Spinal cord (tissue), 10 donors: ENCODE measurements around the gene COP1. TPM values are rescaled to one million over a fixed set of nuclear protein-coding genes. Genes with fewer than 3 reads are reported as not detected.
A peak's percentile ranks its signal among the peaks of the same experiment; 100 is the strongest.
"Not testable (repeated sequence)": the region's sequence is repeated elsewhere in the genome, so short reads cannot be mapped to it uniquely, and the experiment has no call there.

Source experiments
- DNase-seq, 6 donors: peaks; one replicate each; pipeline versions ENCODE4 v3.0.0 to v3.0.0-alpha.2; 2013 to 2015; ENCODE audit warnings: low spot score in 6 of 6, low read depth in 4 of 6
- H3K27ac ChIP-seq: one replicate; pipeline ENCODE4 v1.5.1; 2013; ENCODE audit warnings: low read depth, low read length, control low read depth
- H3K27me3 ChIP-seq: one replicate; pipeline ENCODE4 v1.6.1; 2013; ENCODE audit warnings: low read length; ENCODE audit not compliant: control insufficient read depth, insufficient read depth
- H3K36me3 ChIP-seq: one replicate; pipeline ENCODE4 v1.6.1; 2013; ENCODE audit warnings: low read length; ENCODE audit not compliant: control insufficient read depth, insufficient read depth
- H3K4me1 ChIP-seq: one replicate; pipeline ENCODE4 v1.6.1; 2013; ENCODE audit warnings: low read length; ENCODE audit not compliant: control insufficient read depth, insufficient read depth
- H3K4me3 ChIP-seq: one replicate; pipeline ENCODE4 v1.5.1; 2013; ENCODE audit warnings: low read depth, low read length, control low read depth
- H3K9me3 ChIP-seq: one replicate; pipeline ENCODE4 v1.6.1; 2013; ENCODE audit warnings: low read length; ENCODE audit not compliant: control insufficient read depth, insufficient read depth
- WGBS: methylation state at CpG from one replicate; pipeline ENCODE4 v1.1.5; 2013; ENCODE audit warnings: missing lambda C conversion rate; ENCODE audit not compliant: insufficient coverage; 5-methylcytosine and 5-hydroxymethylcytosine counted together
- polyA plus RNA-seq, 2 donors: library from polyadenylated mRNA; unstranded; fragments of 120-200 nt; gene quantifications; one replicate each; pipeline ENCODE4 v1.2.1, GENCODE V29; 2013; ENCODE audit not compliant: insufficient read length in 2 of 2
- total RNA-seq, 2 donors: library from RNA; depleted of rRNA in 1 of 2; stranded (reverse); fragments of 120-200 nt in 1 of 2; fragments of >200 nt in 1 of 2; gene quantifications; one replicate each; pipeline versions ENCODE4 v1.2.3 to v1.2.4, GENCODE V29; 2013 to 2014
- donor health status: healthy.

COP1 gene
- total and polyA plus RNA-seq, 4 donors: 51.6 to 70.6 (median 59.9) TPM

DNA sequence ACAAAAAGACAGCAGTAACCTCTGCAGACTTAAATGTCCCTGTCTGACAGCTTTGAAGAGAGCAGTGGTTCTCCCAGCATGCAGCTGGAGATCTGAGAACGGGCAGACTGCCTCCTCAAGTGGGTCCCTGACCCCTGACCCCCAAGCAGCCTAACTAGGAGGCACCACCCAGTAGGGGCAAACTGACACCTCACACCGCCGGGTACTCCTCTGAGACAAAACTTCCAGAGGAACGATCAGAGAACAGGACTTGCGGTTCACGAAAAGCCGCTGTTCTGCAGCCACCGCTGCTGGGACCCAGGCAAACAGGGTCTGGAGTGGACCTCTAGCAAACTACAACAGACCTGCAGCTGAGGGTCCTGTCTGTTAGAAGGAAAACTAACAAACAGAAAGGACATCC lies 214.3 kb downstream of the COP1 start:
- not testable (repeated sequence) for H3K4me3 ChIP-seq, H3K9me3 ChIP-seq, H3K4me1 ChIP-seq, DNase-seq, H3K27ac ChIP-seq, H3K36me3 ChIP-seq, H3K27me3 ChIP-seq
- WGBS: 100% methylated on average over 5 of the region's 8 CpGs

DNA sequence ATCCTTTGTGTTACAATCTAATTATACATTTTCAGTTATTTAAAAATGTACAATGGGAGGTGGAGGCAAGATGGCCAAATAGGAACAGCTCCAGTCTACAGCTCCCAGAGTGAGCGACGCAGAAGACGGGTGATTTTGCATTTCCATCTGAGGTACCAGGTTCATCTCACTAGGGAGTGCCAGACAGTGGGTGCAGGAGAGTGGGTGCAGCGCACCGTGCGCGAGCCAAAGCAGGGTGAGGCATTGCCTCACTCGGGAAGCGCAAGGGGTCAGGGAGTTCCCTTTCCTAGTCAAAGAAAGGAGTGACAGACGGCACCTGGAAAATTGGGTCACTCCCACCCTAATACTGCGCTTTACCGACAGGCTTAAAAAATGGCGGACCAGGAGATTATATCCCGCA lies 214.9 kb downstream of the COP1 start:
- not testable (repeated sequence) for H3K4me3 ChIP-seq, H3K27me3 ChIP-seq, H3K9me3 ChIP-seq, H3K36me3 ChIP-seq, H3K27ac ChIP-seq, H3K4me1 ChIP-seq, DNase-seq
- WGBS: 87% methylated on average over 10 of the region's 14 CpGs

DNA sequence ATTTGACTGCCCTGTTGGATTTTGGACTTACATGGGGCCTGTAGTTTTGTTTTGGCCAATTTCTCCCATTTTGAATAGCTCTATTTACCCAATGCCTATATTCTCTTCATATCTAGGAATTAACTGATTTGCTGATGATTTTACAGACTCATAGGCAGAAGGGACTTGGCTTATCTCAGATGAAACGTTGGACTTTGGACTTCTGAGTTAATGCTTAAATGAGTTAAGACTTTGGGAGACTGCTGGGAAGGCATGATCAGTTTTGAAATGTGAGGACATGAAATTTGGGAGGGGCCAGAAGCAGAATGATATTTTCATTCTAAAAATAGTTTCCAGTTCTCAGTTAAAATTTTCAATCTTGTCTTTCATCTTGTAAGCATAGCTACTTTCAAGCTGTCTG lies 222.3 kb downstream of the COP1 start:
- 100% methylated on average over 1 of the region's 1 CpG for WGBS
- peaks cover 10% of the 10 kb centered on the region for H3K36me3 ChIP-seq

DNA sequence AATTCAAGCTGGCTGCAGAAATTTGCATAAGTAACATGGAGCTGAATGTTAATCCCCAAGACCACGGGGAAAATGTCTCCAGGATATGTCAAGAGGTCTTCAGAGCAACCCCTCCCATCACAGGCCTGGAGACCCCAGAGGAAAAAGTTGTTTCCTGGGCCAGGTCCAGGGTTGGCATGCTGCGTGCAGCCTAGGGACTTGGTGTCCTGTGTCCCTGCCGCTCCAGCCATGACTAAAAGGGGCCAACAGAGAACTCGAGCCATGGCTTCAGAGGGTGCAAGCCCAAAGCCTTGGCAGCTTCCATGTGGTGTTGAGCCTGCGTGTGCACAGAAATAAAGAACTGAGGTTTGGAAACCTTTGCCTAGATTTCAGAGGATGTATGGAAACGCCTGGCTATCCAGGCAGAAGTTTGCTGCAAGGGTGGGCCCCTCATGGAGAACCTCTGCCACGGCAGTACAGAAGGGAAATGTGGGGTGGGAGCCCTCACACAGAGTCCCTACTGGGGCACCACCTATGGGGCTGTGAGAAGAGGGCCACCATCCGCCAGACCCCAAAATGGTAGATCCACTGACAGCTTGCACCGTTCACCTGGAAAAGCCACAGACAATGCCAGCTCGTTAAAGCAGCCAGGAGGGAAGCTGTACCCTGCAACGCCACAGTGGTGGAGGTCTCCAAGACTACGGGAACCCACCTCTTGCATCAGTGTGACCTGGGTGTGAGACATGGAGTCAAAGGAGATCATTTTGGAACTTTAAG lies 222.9 kb downstream of the COP1 start:
- no peak overlapping the region for H3K4me3 ChIP-seq
- peaks cover 10% of the 10 kb centered on the region for H3K36me3 ChIP-seq
- H3K27ac ChIP-seq: no peak overlapping the region
- no peak for DNase-seq
- no peaks in the 10 kb centered on the region for H3K4me1 ChIP-seq
- 99% methylated on average over 12 of the region's 12 CpGs for WGBS
- H3K27me3 ChIP-seq: no peaks in the 10 kb centered on the region
- H3K9me3 ChIP-seq: peaks cover 8% of the 10 kb centered on the region

More for the DNA sequence above, 222.3 kb downstream of the COP1 start:
- DNase-seq: no peak
- no peak overlapping the region for H3K27ac ChIP-seq
- H3K4me3 ChIP-seq: no peak overlapping the region
- H3K9me3 ChIP-seq: peaks cover 8% of the 10 kb centered on the region
- H3K27me3 ChIP-seq: no peaks in the 10 kb centered on the region
- no peaks in the 10 kb centered on the region for H3K4me1 ChIP-seq

DNA sequence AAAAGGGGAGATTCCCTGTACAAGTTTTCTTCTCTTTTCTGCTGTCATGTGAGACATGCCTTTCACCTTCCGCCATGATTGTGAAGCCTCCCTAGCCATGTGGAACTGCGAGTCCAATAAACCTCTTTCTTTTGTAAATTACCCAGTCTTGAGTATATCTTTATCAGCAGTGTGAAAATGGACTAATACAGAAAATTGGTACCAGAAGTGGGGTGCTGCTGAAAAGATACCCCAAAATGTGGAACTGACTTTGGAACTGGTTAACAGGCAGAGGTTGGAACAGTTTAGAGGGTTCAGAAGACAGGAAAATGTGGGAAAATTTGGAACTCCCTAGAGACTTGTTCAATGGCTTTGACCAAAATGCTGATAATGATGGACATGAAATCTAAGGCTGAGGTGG lies 223.7 kb downstream of the COP1 start:
- DNase-seq, H3K27ac ChIP-seq, H3K4me3 ChIP-seq, H3K4me1 ChIP-seq, H3K27me3 ChIP-seq, H3K9me3 ChIP-seq: not testable (repeated sequence)
- WGBS: no CpG with 5 or more reads among the region's 2 CpGs
- H3K36me3 ChIP-seq: peaks cover 10% of the 10 kb centered on the region

DNA sequence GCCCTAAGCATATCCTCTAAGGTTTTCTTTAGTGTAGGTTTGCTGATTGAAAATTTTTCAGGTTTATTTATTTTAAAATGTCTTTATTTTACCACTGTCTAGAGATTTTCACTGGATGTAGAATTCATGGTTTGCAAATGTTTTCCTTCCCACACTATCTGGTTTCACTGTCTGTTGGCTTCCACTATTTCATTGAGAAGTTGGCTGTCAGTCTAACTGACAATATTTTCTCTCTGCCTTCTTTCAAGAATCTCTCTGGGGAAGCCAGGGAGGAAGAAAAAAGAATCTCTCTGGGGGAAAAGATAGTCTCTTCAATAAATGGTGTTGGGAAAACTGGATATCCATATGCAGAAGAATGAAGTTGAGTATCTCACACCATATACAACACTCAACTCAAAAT lies 226.0 kb downstream of the COP1 start:
- Histone ChIP-seq H3K27me3 (no peaks in the 10 kb centered on the region), H3K9me3 (peaks cover 8% of the 10 kb centered on the region)
- no peak for DNase-seq

DNA sequence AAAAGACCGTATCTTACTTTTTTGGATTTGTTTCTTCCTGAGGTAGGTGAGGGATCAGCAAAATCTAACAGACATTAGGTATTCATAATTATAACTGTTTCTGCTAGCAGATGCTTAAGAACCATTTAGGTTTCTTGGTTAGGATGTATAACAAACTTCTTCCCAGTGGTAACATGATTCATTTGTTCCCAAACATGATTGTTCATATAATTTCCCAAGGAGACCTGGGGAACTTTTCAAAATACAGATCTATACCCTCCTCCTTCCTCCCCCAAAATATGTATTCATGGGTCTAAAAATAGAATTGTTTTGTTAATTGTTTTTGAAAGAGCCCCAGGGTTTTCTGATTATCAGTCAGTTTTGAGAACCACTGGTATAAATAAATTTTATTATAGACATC lies 228.2 kb downstream of the COP1 start:
- H3K9me3 ChIP-seq: peaks cover 7% of the 10 kb centered on the region
- H3K4me3 ChIP-seq: no peak overlapping the region
- WGBS: no CpG with 5 or more reads among the region's 1 CpG
- peaks cover 3% of the 10 kb centered on the region for H3K36me3 ChIP-seq
- no peak overlapping the region for H3K27ac ChIP-seq
- DNase-seq: no peak
- no peaks in the 10 kb centered on the region for H3K27me3 ChIP-seq
- no peaks in the 10 kb centered on the region for H3K4me1 ChIP-seq

More for the DNA sequence above, 226.0 kb downstream of the COP1 start:
- peaks cover 10% of the 10 kb centered on the region for H3K36me3 ChIP-seq
- H3K4me1 ChIP-seq: no peaks in the 10 kb centered on the region
- H3K27ac ChIP-seq: no peak overlapping the region
- no peak overlapping the region for H3K4me3 ChIP-seq

DNA sequence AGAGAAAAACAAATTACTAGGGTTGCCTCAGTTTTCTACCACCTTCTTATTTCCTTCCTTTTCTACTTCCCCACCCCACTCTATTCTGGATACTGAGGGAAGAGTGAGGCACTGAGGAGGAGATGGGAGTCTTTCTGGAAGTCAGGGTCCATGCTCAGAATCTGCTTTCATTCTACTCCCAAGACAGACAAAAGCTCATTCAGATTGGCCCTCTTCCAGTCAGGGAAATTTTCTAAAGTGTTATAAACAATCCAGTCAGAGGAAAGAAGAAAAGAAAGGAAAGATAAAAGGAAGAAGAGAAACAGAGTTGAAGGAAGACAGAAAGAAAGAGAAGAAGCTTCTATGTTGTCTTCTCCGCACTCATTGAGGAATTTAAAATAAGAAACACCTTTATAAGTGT lies 228.6 kb downstream of the COP1 start:
- Histone ChIP-seq H3K4me1 (no peaks in the 10 kb centered on the region), H3K36me3 (peaks cover under 1% of the 10 kb centered on the region), H3K27me3 (no peaks in the 10 kb centered on the region), H3K4me3 (no peak overlapping the region), H3K27ac (no peak overlapping the region), H3K9me3 (peaks cover 7% of the 10 kb centered on the region)
- no CpG with 5 or more reads among the region's 1 CpG for WGBS
- peak in 1 of 6 donors; percentile 32 for DNase-seq

DNA sequence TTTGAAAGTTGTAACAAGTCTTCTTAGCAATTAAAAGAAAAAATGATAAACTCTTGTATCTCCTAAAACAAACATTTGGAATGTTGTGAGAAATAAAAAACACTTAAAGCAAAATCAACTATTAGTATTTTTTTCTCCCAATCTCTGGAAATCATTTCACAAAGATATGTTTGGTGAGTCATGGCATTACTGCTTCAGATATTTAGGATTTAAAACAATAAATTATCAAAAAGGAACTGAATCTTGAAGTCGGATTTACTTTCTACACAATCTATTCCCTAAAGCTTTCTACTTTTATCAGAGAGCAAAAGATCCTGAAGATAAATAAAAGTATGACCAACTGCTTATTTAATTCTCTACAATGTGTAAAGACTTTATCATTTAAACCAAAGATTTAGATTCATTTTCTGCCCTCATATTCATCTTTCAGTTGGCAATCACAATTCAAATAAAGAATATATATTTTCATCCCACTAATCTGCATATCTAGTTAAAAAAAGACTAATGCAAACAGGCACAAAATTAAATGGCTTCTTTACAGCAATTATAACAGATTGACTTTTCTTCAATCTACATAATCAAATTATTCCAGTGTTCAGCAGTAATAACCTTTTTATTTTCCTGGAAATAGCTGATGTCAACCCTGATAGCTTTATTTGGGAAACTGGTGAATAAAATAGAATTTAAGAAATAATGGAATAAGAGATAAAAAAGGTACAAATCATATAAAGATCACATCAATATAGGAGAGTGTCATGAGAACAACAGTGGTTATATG lies 230.0 kb downstream of the COP1 start:
- no peak overlapping the region for H3K27ac ChIP-seq
- DNase-seq: no peak
- no CpG with 5 or more reads among the region's 1 CpG for WGBS
- H3K4me3 ChIP-seq: no peak overlapping the region
- H3K27me3 ChIP-seq: no peaks in the 10 kb centered on the region
- peaks cover under 1% of the 10 kb centered on the region for H3K9me3 ChIP-seq
- no peaks in the 10 kb centered on the region for H3K36me3 ChIP-seq
- H3K4me1 ChIP-seq: no peaks in the 10 kb centered on the region

DNA sequence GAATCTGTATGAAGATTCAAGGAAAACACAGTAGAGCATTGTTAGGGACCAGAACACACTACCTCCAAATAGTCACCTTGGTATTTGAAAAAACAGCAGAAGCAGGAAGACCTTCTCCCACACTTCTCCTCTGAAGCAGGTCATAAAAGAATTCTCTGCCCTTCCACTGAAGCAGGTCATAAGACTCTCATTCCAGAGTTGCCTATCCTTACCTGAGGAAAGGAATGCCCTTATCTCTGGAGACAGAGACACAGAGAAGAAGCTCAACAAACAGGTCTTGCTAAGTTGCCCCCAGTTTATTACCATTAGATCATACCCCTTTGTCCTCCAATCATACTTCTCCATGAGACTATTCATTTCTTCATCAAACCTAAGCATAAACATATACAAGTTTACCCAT lies 237.9 kb downstream of the COP1 start:
- DNase-seq: no peak
- H3K4me1 ChIP-seq: no peaks in the 10 kb centered on the region
- no peaks in the 10 kb centered on the region for H3K36me3 ChIP-seq
- H3K4me3 ChIP-seq: no peak overlapping the region
- H3K27ac ChIP-seq: no peak overlapping the region
- no peaks in the 10 kb centered on the region for H3K9me3 ChIP-seq
- H3K27me3 ChIP-seq: no peaks in the 10 kb centered on the region
